HFFc6 (cell line): ENCODE results near the gene P2RY8. TPM values are rescaled to one million over a fixed set of nuclear protein-coding genes. Genes with fewer than 3 reads are reported as not detected.
"Not testable (repeated sequence)": the region's sequence is repeated elsewhere in the genome, so short reads cannot be mapped to it uniquely, and the experiment has no call there.

Experiments
- DNase-seq: peaks from one replicate; pipeline ENCODE4 v3.0.0-alpha.2; 2018
- H3K27ac Mint-ChIP-seq: 2 replicates; pipeline ENCODE4 v1.8.0; 2020; ENCODE audit warnings: mild to moderate bottlenecking, mixed read lengths
- H3K27me3 Mint-ChIP-seq: 2 replicates; pipeline ENCODE4 v1.8.0; 2021; ENCODE audit warnings: mild to moderate bottlenecking, moderate library complexity, mixed read lengths; ENCODE audit not compliant: insufficient read depth
- H3K36me3 Mint-ChIP-seq: 2 replicates; pipeline ENCODE4 v1.8.0; 2021; ENCODE audit warnings: low read depth, mixed read lengths
- H3K4me1 Mint-ChIP-seq: 2 replicates; pipeline ENCODE4 v1.8.0; 2020; ENCODE audit warnings: low read depth, mixed read lengths
- H3K4me3 Mint-ChIP-seq: 2 replicates; pipeline ENCODE4 v1.8.0; 2020; ENCODE audit warnings: mild to moderate bottlenecking, moderate library complexity, mixed read lengths
- H3K9me3 Mint-ChIP-seq: 2 replicates; pipeline ENCODE4 v1.8.0; 2020; ENCODE audit warnings: mild to moderate bottlenecking, mixed read lengths
- total RNA-seq, 6 experiments: library from RNA; stranded (reverse); fragmentation: NEBNext Ultra II Directional; extraction: Animal tissue kit (Norgen Biotek cat#: 25700); gene quantifications; 2 replicates in 1 of 6; 3 replicates in 5 of 6; pipeline ENCODE4 v1.2.3, GENCODE V29; 2021
- TF ChIP-seq, protein P1 (sequence below): fragments of 200-600 bp; sonication (generic); IDR thresholded peaks from 2 replicates; pipeline ENCODE4 v1.5.0; 2021; ENCODE audit warnings: antibody characterized with exemption, mild to moderate bottlenecking

Gene P2RY8
- total RNA-seq, 6 experiments from 2014 or later: not detected

- H3K4me3 Mint-ChIP-seq: peak overlapping the region; percentile 88
- DNase-seq: no peak
- TF ChIP-seq, protein P1, sequence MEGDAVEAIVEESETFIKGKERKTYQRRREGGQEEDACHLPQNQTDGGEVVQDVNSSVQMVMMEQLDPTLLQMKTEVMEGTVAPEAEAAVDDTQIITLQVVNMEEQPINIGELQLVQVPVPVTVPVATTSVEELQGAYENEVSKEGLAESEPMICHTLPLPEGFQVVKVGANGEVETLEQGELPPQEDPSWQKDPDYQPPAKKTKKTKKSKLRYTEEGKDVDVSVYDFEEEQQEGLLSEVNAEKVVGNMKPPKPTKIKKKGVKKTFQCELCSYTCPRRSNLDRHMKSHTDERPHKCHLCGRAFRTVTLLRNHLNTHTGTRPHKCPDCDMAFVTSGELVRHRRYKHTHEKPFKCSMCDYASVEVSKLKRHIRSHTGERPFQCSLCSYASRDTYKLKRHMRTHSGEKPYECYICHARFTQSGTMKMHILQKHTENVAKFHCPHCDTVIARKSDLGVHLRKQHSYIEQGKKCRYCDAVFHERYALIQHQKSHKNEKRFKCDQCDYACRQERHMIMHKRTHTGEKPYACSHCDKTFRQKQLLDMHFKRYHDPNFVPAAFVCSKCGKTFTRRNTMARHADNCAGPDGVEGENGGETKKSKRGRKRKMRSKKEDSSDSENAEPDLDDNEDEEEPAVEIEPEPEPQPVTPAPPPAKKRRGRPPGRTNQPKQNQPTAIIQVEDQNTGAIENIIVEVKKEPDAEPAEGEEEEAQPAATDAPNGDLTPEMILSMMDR: no peak
- no peaks in the 10 kb centered on the region for H3K4me1 Mint-ChIP-seq
- peaks cover 7% of the 10 kb centered on the region for H3K27me3 Mint-ChIP-seq
- peaks cover 25% of the 10 kb centered on the region for H3K9me3 Mint-ChIP-seq
- peak overlapping the region; percentile 85 for H3K27ac Mint-ChIP-seq
- peaks cover 32% of the 10 kb centered on the region for H3K36me3 Mint-ChIP-seq
Measured at GRCh38 chrX:1451661-1452515, 85.1 kb downstream of the P2RY8 start.

GRCh38 chrX:1451251-1451660, 85.7 kb downstream of the P2RY8 start:
- Mint-ChIP-seq H3K27ac (no peak overlapping the region), H3K9me3 (peaks cover 26% of the 10 kb centered on the region), H3K4me3 (peak overlapping the region; percentile 88; the same call in 1 of the 2 replicates), H3K36me3 (peaks cover 38% of the 10 kb centered on the region), H3K27me3 (peaks cover 7% of the 10 kb centered on the region), H3K4me1 (no peaks in the 10 kb centered on the region)
- no peak for DNase-seq
- TF ChIP-seq, protein P1: no peak

DNA sequence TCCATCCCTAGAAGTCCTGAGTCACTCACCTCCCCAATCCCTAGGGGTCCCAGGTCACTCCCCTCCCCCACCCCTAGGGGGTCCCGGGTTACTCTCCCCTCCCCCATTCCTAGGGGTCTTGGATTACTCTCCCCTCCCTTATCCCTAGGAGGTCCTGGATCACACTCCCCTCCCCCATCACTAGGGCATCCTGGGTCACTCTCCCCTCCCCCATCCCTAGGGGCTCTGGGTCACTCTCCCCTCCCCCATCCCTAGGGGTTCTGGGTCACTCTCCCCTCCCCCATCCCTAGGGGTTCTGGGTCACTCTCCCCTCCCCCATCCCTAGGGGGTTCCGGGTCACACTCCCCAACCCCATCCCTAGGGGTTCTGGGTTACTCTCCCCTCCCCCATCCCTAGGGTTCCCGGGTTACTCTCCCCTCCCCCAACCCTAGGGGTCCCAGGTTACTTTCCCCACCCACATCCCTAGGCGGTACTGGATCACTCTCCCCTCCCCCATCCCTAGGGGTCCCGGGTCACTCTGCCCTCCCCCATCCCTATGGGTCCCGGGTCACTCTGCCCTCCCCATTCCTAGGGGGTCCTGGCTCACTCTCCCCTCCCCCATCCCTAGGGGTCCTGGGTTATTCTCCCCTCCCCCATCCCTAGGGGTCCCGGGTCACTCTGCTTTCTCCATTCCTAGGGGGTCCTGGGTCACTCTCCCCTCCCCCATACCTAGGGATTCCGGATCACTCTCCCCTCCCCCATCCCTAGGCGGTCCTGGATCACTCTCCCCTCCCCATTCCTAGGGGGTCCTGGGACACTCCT, 86.4 kb downstream of the P2RY8 start:
- no peaks in the 10 kb centered on the region for H3K4me1 Mint-ChIP-seq
- TF ChIP-seq, protein P1: peak; percentile 18; the same call in 1 of the 2 replicates
- no peak for DNase-seq
- peaks cover 28% of the 10 kb centered on the region for H3K9me3 Mint-ChIP-seq
- H3K27ac Mint-ChIP-seq: no peak overlapping the region
- H3K4me3 Mint-ChIP-seq: no peak overlapping the region
- peaks cover 5% of the 10 kb centered on the region for H3K27me3 Mint-ChIP-seq
- peaks cover 45% of the 10 kb centered on the region for H3K36me3 Mint-ChIP-seq

GRCh38 chrX:1449823-1450149, 87.2 kb downstream of the P2RY8 start:
- DNase-seq: no peak
- Mint-ChIP-seq H3K9me3 (peaks cover 36% of the 10 kb centered on the region), H3K27ac (no peak overlapping the region), H3K36me3 (peaks cover 53% of the 10 kb centered on the region), H3K4me3 (peak overlapping the region; percentile 13), H3K4me1 (no peaks in the 10 kb centered on the region), H3K27me3 (peaks cover 3% of the 10 kb centered on the region; the same call in 1 of the 2 replicates)
- TF ChIP-seq, protein P1: no peak

- Mint-ChIP-seq H3K4me3 (no peak overlapping the region), H3K36me3 (peaks cover 59% of the 10 kb centered on the region), H3K27ac (no peak overlapping the region), H3K27me3 (peaks cover 3% of the 10 kb centered on the region; the same call in 1 of the 2 replicates), H3K9me3 (peaks cover 42% of the 10 kb centered on the region), H3K4me1 (no peaks in the 10 kb centered on the region)
- TF ChIP-seq, protein P1: no peak
- no peak for DNase-seq
Measured at GRCh38 chrX:1449036-1449822, 87.8 kb downstream of the P2RY8 start.

DNA sequence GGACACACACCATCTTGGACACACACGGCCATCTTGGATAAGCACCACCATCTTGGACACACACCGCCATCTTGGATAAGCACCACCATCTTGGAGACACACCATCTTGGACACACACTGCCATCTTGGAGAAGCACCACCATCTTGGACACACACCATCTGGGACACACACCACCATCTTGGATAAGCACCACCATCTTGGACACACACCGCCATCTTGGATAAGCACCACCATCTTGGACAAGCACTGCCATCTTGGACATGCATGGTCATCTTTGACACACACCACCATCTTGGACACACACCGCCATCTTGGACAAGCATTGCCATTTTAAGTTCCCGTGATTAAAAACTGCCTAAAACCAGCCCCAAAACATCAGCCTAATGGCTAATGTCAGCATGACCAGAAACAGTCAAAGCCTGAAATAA, 88.4 kb downstream of the P2RY8 start:
- H3K4me1 Mint-ChIP-seq, H3K4me3 Mint-ChIP-seq, DNase-seq, H3K27ac Mint-ChIP-seq, H3K27me3 Mint-ChIP-seq: not testable (repeated sequence)
- Mint-ChIP-seq H3K9me3 (peaks cover 48% of the 10 kb centered on the region), H3K36me3 (peaks cover 65% of the 10 kb centered on the region)

- H3K9me3 Mint-ChIP-seq: peaks cover 51% of the 10 kb centered on the region
Measured at GRCh38 chrX:1447969-1448572, 88.9 kb downstream of the P2RY8 start.

More at GRCh38 chrX:1447969-1448572, 88.9 kb downstream of the P2RY8 start:
- H3K4me1 Mint-ChIP-seq, DNase-seq, H3K27ac Mint-ChIP-seq, H3K27me3 Mint-ChIP-seq, H3K4me3 Mint-ChIP-seq: not testable (repeated sequence)
- H3K36me3 Mint-ChIP-seq: peaks cover 69% of the 10 kb centered on the region
